H9 (cell line): Measurements from ENCODE around the gene CFAP43. TPM values are rescaled to one million over a fixed set of nuclear protein-coding genes. Genes with fewer than 3 reads are reported as not detected.

Experiments
- DNase-seq: peaks from one replicate; pipeline ENCODE4 v3.0.0-alpha.2; 2017
- H2AFZ ChIP-seq: one replicate; pipeline ENCODE4 v1.6.1; 2013; ENCODE audit warnings: mild to moderate bottlenecking, low read length, control low read depth, moderate library complexity
- H2AK5ac ChIP-seq: 2 replicates; pipeline ENCODE4 v1.6.1; 2013; ENCODE audit warnings: low read length, control low read depth, mixed read lengths; ENCODE audit not compliant: insufficient read length
- H2BK120ac ChIP-seq: one replicate; pipeline ENCODE4 v1.6.1; 2013; ENCODE audit warnings: low read depth, mild to moderate bottlenecking, low read length, control low read depth, inconsistent platforms; ENCODE audit not compliant: poor library complexity, severe bottlenecking
- H2BK12ac ChIP-seq: 2 replicates; pipeline ENCODE4 v1.6.1; 2013; ENCODE audit warnings: low read length, control low read depth, mixed read lengths, low read depth; ENCODE audit not compliant: insufficient read length
- H2BK15ac ChIP-seq: 2 replicates; pipeline ENCODE4 v1.6.1; 2013; ENCODE audit warnings: low read depth, low read length, control low read depth
- H2BK20ac ChIP-seq: one replicate; pipeline ENCODE4 v1.6.1; 2013; ENCODE audit warnings: low read depth, mild to moderate bottlenecking, low read length, control low read depth, inconsistent platforms; ENCODE audit not compliant: poor library complexity, severe bottlenecking
- H2BK5ac ChIP-seq: 2 replicates; pipeline ENCODE4 v1.6.1; 2013; ENCODE audit warnings: low read length, control low read depth, mixed read lengths; ENCODE audit not compliant: insufficient read length
- H3K14ac ChIP-seq: 2 replicates; pipeline ENCODE4 v1.6.1; 2013; ENCODE audit warnings: low read length, control low read depth; ENCODE audit not compliant: insufficient read depth
- H3K18ac ChIP-seq: 2 replicates; pipeline ENCODE4 v1.6.1; 2013; ENCODE audit warnings: low read depth, mild to moderate bottlenecking, mixed read lengths, low read length, control low read depth; ENCODE audit not compliant: insufficient read length
- H3K23ac ChIP-seq: 2 replicates; pipeline ENCODE4 v1.6.1; 2013; ENCODE audit warnings: low read length, control low read depth, mixed read lengths, low read depth; ENCODE audit not compliant: insufficient read length
- H3K23me2 ChIP-seq: 2 replicates; pipeline ENCODE4 v1.6.1; 2013; ENCODE audit warnings: low read depth, mild to moderate bottlenecking, mixed read lengths, low read length, control low read depth; ENCODE audit not compliant: insufficient read length, poor library complexity, severe bottlenecking
- H3K27ac ChIP-seq: 2 replicates; pipeline ENCODE4 v1.5.1; 2013; ENCODE audit warnings: low read length, control low read depth, mixed read lengths, low read depth; ENCODE audit not compliant: insufficient read length
- H3K27me3 ChIP-seq: 2 replicates; pipeline ENCODE4 v1.6.1; 2013; ENCODE audit warnings: low read length, control low read depth, inconsistent platforms; ENCODE audit not compliant: insufficient read depth
- H3K4ac ChIP-seq: 2 replicates; pipeline ENCODE4 v1.6.1; 2013; ENCODE audit warnings: low read depth, mild to moderate bottlenecking, control low read depth, inconsistent platforms, low read length, moderate library complexity
- H3K4me1 ChIP-seq: 2 replicates; pipeline ENCODE4 v1.6.1; 2013; ENCODE audit warnings: low read length, control low read depth, inconsistent platforms; ENCODE audit not compliant: insufficient read depth
- H3K4me2 ChIP-seq: 2 replicates; pipeline ENCODE4 v1.6.1; 2013; ENCODE audit warnings: low read length, control low read depth, mixed read lengths; ENCODE audit not compliant: insufficient read length, insufficient read depth
- H3K56ac ChIP-seq: 2 replicates; pipeline ENCODE4 v1.6.1; 2013; ENCODE audit warnings: low read depth, mild to moderate bottlenecking, mixed read lengths, low read length, control low read depth; ENCODE audit not compliant: insufficient read length
- H3K79me1 ChIP-seq: 2 replicates; pipeline ENCODE4 v1.6.1; 2013; ENCODE audit warnings: low read depth, mild to moderate bottlenecking, moderate library complexity, low read length, control low read depth, inconsistent platforms; ENCODE audit not compliant: insufficient read depth, poor library complexity, severe bottlenecking
- H3K79me2 ChIP-seq: 2 replicates; pipeline ENCODE4 v1.6.1; 2013; ENCODE audit warnings: low read length, control low read depth, inconsistent platforms; ENCODE audit not compliant: insufficient read depth
- H3K9ac ChIP-seq: 2 replicates; pipeline ENCODE4 v1.6.1; 2013; ENCODE audit warnings: low read length, control low read depth, mixed read lengths; ENCODE audit not compliant: insufficient read length; ENCODE audit errors: extremely low read depth
- H3K9me3 ChIP-seq: one replicate; pipeline ENCODE4 v1.6.1; 2013; ENCODE audit warnings: low read depth, low read length, inconsistent platforms; ENCODE audit not compliant: control insufficient read depth
- H3T11ph ChIP-seq: one replicate; pipeline ENCODE4 v1.6.1; 2013; ENCODE audit warnings: mild to moderate bottlenecking, low read length, control low read depth, inconsistent platforms
- H4K20me1 ChIP-seq: one replicate; pipeline ENCODE4 v1.6.1; 2013; ENCODE audit not compliant: control insufficient read depth, insufficient read length, insufficient read depth
- H4K5ac ChIP-seq: 2 replicates; pipeline ENCODE4 v1.6.1; 2013; ENCODE audit warnings: low read depth, mild to moderate bottlenecking, mixed read lengths, low read length, control low read depth; ENCODE audit not compliant: insufficient read length
- H4K8ac ChIP-seq: replicated peaks from 2 replicates; pipeline ENCODE4 v1.6.1; 2013; ENCODE audit warnings: low read length, control low read depth, mixed read lengths, low read depth; ENCODE audit not compliant: insufficient read length
- H4K91ac ChIP-seq: 2 replicates; pipeline ENCODE4 v1.6.1; 2013; ENCODE audit warnings: low read depth, mild to moderate bottlenecking, moderate library complexity, mixed read lengths, low read length, control low read depth; ENCODE audit not compliant: insufficient read length
- H3K27ac Mint-ChIP-seq, 3 experiments: 2 replicates in 2 of 3; 3 replicates in 1 of 3; pipeline ENCODE4 v1.8.0; 2020 to 2021; ENCODE audit warnings: mixed read lengths in 3 of 3, mild to moderate bottlenecking in 1 of 3, moderate library complexity in 1 of 3
- H3K27me3 Mint-ChIP-seq: 2 replicates; pipeline ENCODE4 v1.8.0; 2021; ENCODE audit warnings: low read depth, mild to moderate bottlenecking, moderate library complexity, mixed read lengths
- H3K36me3 Mint-ChIP-seq, 3 experiments: 2 replicates in 2 of 3; 3 replicates in 1 of 3; pipeline ENCODE4 v1.8.0; 2020 to 2021; ENCODE audit warnings: low read depth in 3 of 3, mixed read lengths in 3 of 3; ENCODE audit not compliant: insufficient read depth in 1 of 3
- H3K4me1 Mint-ChIP-seq, 2 experiments: 2 replicates each; pipeline ENCODE4 v1.8.0; 2020; ENCODE audit warnings: mixed read lengths in 2 of 2
- H3K4me3 Mint-ChIP-seq, 2 experiments: 2 replicates in 1 of 2; 3 replicates in 1 of 2; pipeline ENCODE4 v1.8.0; 2020 to 2021; ENCODE audit warnings: mild to moderate bottlenecking in 2 of 2, mixed read lengths in 2 of 2, moderate library complexity in 1 of 2
- H3K9me3 Mint-ChIP-seq, 2 experiments: 2 replicates in 1 of 2; 3 replicates in 1 of 2; pipeline ENCODE4 v1.8.0; 2020; ENCODE audit warnings: mild to moderate bottlenecking in 2 of 2, mixed read lengths in 2 of 2, moderate library complexity in 1 of 2
- WGBS: extraction: QIAGEN DNeasy Blood & Tissue Kit; methylation state at CpG from one replicate; pipeline ENCODE4 v1.1.7; 2013; ENCODE audit warnings: missing lambda C conversion rate, low lambda C conversion rate, mixed read lengths; ENCODE audit not compliant: insufficient read length; ENCODE audit errors: extremely low coverage; 5-methylcytosine and 5-hydroxymethylcytosine counted together
- total RNA-seq: library from RNA; stranded (reverse); gene quantifications from 2 replicates; pipeline ENCODE4 v1.2.1, GENCODE V29; 2021
- TF ChIP-seq, protein P1 (sequence below): fragments of 200-600 bp; sonication (generic); conservative IDR thresholded peaks from 3 replicates; pipeline ENCODE4 v1.8.0; 2021; ENCODE audit warnings: antibody characterized with exemption, mild to moderate bottlenecking

Gene CFAP43
- total RNA-seq, 1 experiment from 2014 or later = 0.26 TPM

DNA sequence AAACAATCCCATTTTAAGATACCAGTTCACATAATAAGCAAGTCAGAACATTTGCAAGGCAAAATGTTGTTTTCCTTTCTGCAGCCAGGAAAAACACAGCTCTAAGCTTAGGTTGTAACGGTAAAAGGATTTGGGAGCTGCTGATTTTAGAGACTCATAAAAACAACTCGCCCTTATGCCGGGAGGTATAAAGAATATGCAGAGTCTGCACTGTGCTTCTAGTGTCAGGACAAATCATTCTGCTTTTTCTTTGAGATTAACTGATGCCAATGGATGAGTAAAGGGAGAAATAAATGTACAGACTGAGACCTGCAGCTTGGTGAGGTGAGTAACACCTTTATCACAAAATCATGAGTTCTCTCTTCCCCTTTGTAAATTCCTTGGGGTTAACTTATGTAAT, 112.2 kb downstream of the CFAP43 start:
- DNase-seq = no peak
- TF ChIP-seq, protein P1, sequence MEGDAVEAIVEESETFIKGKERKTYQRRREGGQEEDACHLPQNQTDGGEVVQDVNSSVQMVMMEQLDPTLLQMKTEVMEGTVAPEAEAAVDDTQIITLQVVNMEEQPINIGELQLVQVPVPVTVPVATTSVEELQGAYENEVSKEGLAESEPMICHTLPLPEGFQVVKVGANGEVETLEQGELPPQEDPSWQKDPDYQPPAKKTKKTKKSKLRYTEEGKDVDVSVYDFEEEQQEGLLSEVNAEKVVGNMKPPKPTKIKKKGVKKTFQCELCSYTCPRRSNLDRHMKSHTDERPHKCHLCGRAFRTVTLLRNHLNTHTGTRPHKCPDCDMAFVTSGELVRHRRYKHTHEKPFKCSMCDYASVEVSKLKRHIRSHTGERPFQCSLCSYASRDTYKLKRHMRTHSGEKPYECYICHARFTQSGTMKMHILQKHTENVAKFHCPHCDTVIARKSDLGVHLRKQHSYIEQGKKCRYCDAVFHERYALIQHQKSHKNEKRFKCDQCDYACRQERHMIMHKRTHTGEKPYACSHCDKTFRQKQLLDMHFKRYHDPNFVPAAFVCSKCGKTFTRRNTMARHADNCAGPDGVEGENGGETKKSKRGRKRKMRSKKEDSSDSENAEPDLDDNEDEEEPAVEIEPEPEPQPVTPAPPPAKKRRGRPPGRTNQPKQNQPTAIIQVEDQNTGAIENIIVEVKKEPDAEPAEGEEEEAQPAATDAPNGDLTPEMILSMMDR = no peak
- no peak overlapping the region for H2BK20ac ChIP-seq
- H3K4me1 ChIP-seq = no peaks in the 10 kb centered on the region
- H4K5ac ChIP-seq = no peak overlapping the region
- H4K8ac ChIP-seq = no peak overlapping the region
- no peak overlapping the region; the same call in 1 of the 2 replicates for H3K14ac ChIP-seq
- no peak overlapping the region for H2BK5ac ChIP-seq
- Mint-ChIP-seq H3K4me1 (peaks cover 30 to 33% of the 10 kb centered on the region in 2 experiments), H3K9me3 (no peaks in the 10 kb centered on the region), H3K27ac (peak overlapping the region in 1 of 3 experiments; percentile 99; a peak in 1 of 7 replicates), H3K36me3 (peaks cover 0 to 14% (median 0%) of the 10 kb centered on the region in 3 experiments; a peak in 4 of 7 replicates), H3K27me3 (no peaks in the 10 kb centered on the region), H3K4me3 (no peak overlapping the region)
- no peaks in the 10 kb centered on the region for H3K27me3 ChIP-seq
- no peak overlapping the region for H2AK5ac ChIP-seq
- H3K18ac ChIP-seq = peak overlapping the region; percentile 25
- H3K79me1 ChIP-seq = no peaks in the 10 kb centered on the region
- H4K91ac ChIP-seq = no peak overlapping the region
- H3K9me3 ChIP-seq = no peaks in the 10 kb centered on the region
- no peak overlapping the region for H2BK120ac ChIP-seq
- peak overlapping the region; percentile 45 for H2AFZ ChIP-seq
- no peaks in the 10 kb centered on the region for H3K79me2 ChIP-seq
- no CpG with 5 or more reads among the region's 3 CpGs for WGBS
- H3K23me2 ChIP-seq = peaks cover 10% of the 10 kb centered on the region
- no peak overlapping the region for H3T11ph ChIP-seq
- H3K9ac ChIP-seq = no peak overlapping the region
- no peak overlapping the region for H3K27ac ChIP-seq
- H4K20me1 ChIP-seq = no peaks in the 10 kb centered on the region
- H3K4me2 ChIP-seq = peak overlapping the region; percentile 70
- H3K23ac ChIP-seq = no peak overlapping the region
- H3K56ac ChIP-seq = no peak overlapping the region
- no peak overlapping the region for H3K4ac ChIP-seq
- no peak overlapping the region for H2BK12ac ChIP-seq
- H2BK15ac ChIP-seq = no peak overlapping the region
